ENCODE data around the gene FTO.

The FTO gene

DNA sequence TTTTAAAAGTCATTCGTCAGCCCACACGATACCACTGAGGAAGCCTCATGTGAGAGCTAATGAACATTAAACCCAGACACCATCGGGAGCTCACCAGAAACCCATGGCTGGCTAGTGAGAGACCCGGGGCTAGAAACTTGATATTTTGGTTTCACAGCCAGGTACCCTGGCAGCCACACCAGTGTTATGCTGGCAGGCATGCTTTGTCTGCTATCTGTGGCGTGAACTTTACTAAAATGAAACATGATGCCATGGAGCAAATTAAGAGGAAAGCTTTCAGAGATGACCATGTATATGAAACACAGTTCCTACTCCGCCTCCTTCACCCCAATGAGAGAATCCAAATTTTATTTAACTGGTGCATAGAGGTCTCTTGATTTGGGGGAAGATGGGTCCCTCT, 291.4 kb downstream of the FTO start:
- Mint-ChIP-seq H3K27ac (no peak overlapping the region), H3K27me3 (no peaks in the 10 kb centered on the region), H3K9me3 (no peaks in the 10 kb centered on the region), H3K4me1 (peaks cover 18% of the 10 kb centered on the region), H3K4me3 (no peak overlapping the region)
- DNase-seq (no peak), ATAC-seq (no peak)

DNA sequence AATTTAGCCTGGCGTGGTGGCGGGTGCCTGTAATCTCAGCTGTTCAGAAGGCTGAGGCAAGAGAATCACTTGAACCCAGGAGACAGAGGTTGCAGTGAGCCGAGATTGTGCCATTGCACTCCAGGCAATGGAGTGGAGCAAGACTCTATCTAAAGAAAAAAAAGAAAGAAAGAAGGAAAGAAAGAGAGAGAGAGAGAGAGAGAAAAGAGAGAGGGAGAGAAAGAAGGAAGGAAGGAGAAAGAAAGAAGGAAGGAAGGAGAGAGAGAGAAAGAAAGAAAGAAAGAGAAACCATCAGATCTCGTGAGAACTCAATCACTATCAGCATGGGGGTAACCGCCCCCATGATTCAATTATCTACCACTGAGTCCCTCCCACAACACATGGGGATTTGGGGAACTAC, 293.0 kb downstream of the FTO start:
- no peak overlapping the region for H3K27ac Mint-ChIP-seq
- peaks cover 5% of the 10 kb centered on the region for H3K4me1 Mint-ChIP-seq
- no peak for DNase-seq
- no peak overlapping the region for H3K4me3 Mint-ChIP-seq
- no peaks in the 10 kb centered on the region for H3K27me3 Mint-ChIP-seq
- no peaks in the 10 kb centered on the region for H3K9me3 Mint-ChIP-seq
- ATAC-seq = no peak

DNA sequence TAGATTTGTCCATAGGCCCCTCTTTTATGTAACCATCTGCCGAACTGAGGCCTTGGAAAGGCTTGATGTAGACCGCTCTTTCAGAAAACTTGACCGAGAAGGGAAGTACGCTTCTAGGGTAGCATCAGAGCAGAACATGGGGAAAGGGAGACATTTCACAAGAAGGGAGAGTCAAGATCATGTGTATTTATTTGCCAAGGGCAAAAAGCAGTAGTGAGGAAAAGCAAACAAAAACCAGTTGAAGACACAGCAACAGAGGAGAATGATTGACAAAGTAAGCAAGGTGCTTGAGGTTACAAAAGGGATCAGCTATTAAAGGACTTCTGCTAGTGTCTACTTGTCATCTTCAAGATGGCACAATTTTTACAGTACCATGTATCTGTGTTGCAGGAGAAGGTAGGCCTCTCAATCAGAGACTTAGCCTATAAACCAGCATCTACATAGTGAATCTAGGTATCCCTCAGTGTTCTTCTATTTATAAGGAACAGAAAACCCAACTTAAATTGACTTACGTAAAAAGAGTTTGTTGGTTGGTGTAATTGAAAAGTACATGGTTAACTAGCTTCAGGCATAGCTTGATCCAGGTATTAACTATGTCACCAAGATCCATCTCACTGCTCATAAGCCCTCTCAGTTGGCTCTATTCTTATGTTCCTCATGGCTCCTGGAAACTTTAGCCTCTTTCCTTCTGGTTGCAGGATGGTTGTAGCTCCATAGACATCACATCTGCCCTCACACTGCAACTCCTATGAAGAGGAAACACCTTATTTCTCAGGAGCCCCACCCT, 294.3 kb downstream of the FTO start:
- no peaks in the 10 kb centered on the region for H3K27me3 Mint-ChIP-seq
- no peak overlapping the region for H3K27ac Mint-ChIP-seq
- no peak overlapping the region for H3K4me3 Mint-ChIP-seq
- DNase-seq (no peak), ATAC-seq (no peak)
- H3K9me3 Mint-ChIP-seq = no peaks in the 10 kb centered on the region
- H3K4me1 Mint-ChIP-seq = no peaks in the 10 kb centered on the region

DNA sequence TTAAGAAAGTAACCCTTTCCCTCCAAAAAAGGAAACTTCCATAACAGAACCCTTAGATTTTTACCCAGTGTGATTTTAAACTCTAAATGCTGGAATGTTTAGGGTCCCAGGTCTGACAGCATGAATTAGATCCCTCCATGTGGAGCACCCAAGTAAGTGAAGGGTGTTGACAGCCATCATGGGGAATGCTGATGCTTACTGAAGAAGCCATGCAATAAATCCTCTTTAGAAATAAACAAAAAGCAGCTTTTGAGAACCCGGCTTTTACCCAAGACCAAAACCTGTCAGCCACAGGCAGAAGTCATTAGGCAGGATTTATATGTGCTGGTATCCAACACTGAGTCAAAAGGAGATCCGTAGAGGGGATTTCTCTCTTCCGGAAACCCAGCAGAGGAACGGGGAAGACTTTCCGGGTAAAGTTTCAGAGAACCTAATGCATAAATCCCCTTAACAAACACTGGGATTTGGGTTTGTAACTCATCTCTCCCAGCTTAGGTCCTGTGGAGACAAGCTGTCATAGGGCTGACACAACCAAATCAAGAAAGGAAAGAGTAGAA, 295.1 kb downstream of the FTO start:
- no peak overlapping the region for H3K4me3 Mint-ChIP-seq
- no peak overlapping the region for H3K27ac Mint-ChIP-seq
- H3K4me1 Mint-ChIP-seq = no peaks in the 10 kb centered on the region
- DNase-seq = no peak
- no peaks in the 10 kb centered on the region for H3K27me3 Mint-ChIP-seq
- no peak for ATAC-seq
- H3K9me3 Mint-ChIP-seq = no peaks in the 10 kb centered on the region

DNA sequence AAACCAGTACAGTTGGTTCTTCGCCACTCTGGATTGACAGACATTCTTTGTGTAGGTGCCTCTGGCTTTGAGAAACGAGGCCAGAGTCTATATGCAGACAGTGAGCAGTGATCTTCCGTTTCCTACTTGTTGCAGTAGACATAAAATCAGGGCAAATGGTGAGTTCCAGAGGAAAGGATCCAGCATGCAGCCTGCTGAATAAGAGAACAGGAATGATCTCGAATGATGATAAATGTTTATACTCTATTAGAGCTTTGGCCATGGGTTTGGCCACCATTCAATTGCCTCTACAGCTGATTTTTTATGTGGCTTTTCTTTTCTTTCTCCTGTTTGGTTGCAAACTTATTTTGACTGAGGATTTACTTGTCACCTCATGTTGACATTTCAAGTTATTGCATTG, 295.9 kb downstream of the FTO start:
- H3K27me3 Mint-ChIP-seq = no peaks in the 10 kb centered on the region
- no peak overlapping the region for H3K27ac Mint-ChIP-seq
- DNase-seq (no peak), ATAC-seq (no peak)
- no peaks in the 10 kb centered on the region for H3K9me3 Mint-ChIP-seq
- no peak overlapping the region for H3K4me3 Mint-ChIP-seq
- no peaks in the 10 kb centered on the region for H3K4me1 Mint-ChIP-seq

DNA sequence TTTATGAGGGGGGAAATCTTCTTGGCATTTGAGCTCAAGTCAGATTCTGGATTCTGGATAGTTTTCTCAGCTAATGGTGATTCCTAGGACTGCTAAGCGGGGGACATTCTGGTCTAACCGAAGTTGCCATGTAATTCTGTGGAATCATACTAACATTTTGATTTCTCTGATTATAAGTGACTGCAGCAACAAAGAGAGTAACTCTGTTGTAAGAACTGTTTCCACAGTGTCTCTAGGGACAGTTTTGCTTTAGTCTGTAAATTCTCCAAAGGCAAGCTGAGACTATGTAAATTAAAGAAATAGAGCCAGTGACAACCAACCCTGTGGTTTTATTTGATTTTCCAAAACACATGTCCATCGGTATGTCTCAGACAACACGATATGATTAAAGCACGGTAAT, 296.4 kb downstream of the FTO start:
- no peaks in the 10 kb centered on the region for H3K27me3 Mint-ChIP-seq
- ATAC-seq = no peak
- H3K9me3 Mint-ChIP-seq = no peaks in the 10 kb centered on the region
- H3K27ac Mint-ChIP-seq = no peak overlapping the region
- DNase-seq = no peak
- H3K4me3 Mint-ChIP-seq = no peak overlapping the region
- H3K4me1 Mint-ChIP-seq = no peaks in the 10 kb centered on the region

DNA sequence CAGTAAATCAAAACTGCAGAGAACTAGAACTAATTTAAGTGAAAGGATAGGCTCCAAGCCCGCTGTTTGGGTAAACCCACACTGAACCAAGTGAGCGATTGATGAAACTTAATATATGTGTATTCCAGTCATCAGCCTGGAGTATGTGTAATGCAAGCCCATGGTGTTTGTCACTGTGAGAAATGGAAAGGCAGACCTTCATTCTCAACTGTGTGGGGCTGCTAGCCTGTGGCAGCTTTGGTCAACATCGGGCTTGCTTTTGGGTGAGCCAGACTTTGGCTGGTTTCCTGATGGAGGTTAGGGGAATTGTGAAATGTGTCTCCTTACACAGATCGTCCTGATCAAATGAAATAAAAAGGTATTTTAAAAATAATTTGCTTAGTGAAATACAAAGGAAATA, 302.7 kb downstream of the FTO start:
- ATAC-seq = no peak
- Mint-ChIP-seq H3K27me3 (no peaks in the 10 kb centered on the region), H3K4me3 (no peak overlapping the region), H3K9me3 (peaks cover under 1 to 13% of the 10 kb centered on the region in 2 donors), H3K4me1 (no peaks in the 10 kb centered on the region), H3K27ac (no peak overlapping the region)
- no peak for DNase-seq

DNA sequence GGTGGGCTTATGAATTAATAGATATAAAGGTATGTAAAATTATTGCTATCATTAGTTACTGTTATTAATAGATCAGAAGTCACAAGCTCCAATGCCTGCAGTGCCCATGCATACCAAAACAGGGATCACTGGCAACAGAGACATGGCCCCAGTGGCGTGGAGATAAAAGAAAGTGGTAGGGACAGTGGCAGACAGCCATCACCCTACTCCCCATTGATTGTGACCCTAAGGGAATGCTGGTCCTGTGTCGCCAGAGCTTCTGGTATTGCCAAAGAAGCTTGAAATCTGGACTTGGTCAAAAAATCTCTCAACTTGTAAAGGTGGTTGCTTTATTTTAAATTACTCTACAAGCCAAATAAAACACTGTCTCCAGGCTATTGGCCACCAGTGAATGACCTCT, 303.5 kb downstream of the FTO start:
- Mint-ChIP-seq H3K27me3 (no peaks in the 10 kb centered on the region), H3K4me1 (no peaks in the 10 kb centered on the region), H3K9me3 (peaks cover 7 to 21% of the 10 kb centered on the region in 2 donors), H3K27ac (no peak overlapping the region), H3K4me3 (no peak overlapping the region)
- DNase-seq (no peak), ATAC-seq (no peak)

DNA sequence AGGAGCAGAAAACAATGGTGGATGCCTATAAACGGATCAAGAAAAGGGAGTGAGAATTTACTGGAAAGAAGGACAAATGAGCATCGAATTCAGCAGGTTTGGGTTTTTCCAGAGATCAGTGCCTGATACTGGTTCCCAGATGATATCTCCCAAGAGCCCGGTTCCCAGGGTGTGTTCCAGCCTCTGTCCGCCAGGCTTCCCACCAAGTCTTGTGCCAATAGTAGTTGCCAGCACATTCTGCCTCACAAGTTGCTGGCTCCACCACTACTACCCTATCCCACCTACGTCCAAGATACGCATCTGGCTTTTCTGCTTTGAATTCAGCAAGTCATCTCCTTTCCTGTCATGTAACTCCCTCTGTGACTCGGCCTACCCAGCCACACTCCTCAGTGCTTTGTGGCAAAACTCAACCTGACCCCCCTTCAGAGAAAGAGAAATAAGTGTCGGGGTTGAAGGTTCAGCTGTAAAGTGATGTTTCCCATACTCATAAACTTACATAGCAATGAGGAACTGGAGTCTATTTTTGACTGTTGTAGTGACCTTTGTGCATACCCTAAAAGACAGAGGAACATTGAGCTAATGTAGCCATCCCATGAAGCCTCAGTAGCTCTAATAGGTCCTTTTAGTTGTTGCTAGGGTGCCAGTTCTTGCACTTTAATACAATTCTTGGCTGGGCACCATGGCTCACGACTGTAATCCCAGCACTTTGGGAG, 305.7 kb downstream of the FTO start:
- no peak for ATAC-seq
- no peaks in the 10 kb centered on the region for H3K4me1 Mint-ChIP-seq
- peaks cover 7 to 26% of the 10 kb centered on the region in 2 donors for H3K9me3 Mint-ChIP-seq
- H3K27ac Mint-ChIP-seq = peak overlapping the region in 1 of 2 donors; percentile 82
- DNase-seq = no peak
- H3K27me3 Mint-ChIP-seq = no peaks in the 10 kb centered on the region
- H3K4me3 Mint-ChIP-seq = no peak overlapping the region

DNA sequence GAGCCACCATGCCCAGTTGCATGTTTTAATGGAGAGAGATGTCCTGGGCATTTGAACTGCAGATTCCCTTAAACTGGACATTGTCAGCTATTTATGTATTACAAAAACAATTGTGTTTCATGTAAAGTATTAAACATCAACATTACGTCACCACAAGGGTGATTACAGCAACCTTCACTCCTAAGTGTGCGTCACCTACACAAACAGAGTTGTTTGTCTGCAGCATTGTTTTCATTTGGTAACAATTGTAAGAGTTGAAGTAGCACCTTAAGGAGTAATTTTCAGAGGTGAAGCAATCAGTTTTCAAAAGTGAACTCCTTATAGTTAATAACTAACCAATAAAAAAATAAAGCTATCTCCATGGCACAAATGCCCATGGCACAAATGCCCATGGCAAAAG, 311.2 kb downstream of the FTO start:
- Mint-ChIP-seq H3K27me3 (no peaks in the 10 kb centered on the region), H3K27ac (no peak overlapping the region), H3K9me3 (peaks cover 19 to 31% of the 10 kb centered on the region in 2 donors), H3K4me3 (no peak overlapping the region), H3K4me1 (no peaks in the 10 kb centered on the region)
- DNase-seq (no peak), ATAC-seq (no peak)

DNA sequence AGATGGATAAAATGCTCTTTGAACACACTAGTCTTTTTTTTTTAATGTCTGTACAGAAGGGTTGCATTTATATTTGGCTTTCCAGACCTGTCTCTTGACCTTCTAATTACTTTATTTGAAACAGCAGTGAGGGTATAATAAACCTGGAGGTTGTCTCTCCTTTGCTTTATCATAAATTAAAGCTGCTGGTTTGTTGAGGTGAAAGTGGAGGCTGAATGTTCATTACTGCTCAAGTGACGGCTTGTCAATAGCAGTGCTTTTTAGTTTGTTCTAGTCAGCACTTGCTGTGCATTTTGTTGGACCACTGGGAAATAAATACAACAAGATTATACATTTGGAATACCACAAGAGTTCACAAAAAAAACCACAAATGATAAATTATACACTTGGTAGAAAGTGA, 318.4 kb downstream of the FTO start:
- no peak overlapping the region for H3K27ac Mint-ChIP-seq
- peaks cover 12 to 18% of the 10 kb centered on the region in 2 donors for H3K9me3 Mint-ChIP-seq
- no peak overlapping the region for H3K4me3 Mint-ChIP-seq
- H3K27me3 Mint-ChIP-seq = no peaks in the 10 kb centered on the region
- no peaks in the 10 kb centered on the region for H3K4me1 Mint-ChIP-seq
- DNase-seq = no peak
- no peak for ATAC-seq

DNA sequence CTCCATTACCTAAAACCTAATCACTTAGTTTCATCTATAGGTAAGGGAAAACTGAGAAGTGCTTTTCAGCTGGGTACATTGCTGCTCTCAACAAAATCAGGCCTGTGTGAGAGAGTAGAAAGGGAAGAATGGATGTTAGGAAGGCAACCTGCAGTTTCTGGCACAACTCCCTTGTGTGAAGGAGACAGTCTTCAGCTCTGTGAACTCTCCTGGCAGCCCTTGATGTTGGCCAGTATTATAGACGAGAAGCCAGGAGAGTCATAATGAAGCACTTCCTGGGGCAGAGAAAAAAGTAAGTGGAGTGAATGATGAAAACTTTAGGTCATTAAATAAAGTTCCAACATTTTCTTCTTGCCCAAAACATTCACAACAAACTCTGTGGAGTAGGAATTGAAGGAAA, 322.5 kb downstream of the FTO start:
- peaks cover 9 to 19% of the 10 kb centered on the region in 2 donors for H3K9me3 Mint-ChIP-seq
- DNase-seq = no peak
- ATAC-seq = no peak

DNA sequence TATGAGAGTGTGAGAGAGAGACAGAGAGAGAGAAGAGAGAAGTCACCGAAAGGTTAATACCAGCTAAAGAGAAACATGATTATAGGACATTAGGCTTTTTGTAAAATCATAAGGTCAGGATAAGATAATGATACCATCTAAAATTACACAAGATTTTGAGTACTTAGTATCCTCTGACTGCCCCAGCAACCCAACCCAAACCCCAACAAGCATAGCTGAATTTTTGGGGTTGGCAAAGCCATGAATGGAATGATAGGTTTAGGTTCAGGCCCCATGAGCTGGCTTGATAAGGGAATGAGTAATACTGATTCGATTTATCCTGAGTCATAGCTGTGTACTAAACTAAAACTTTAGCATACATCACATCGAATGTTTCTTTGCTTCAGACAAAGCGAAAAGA, 323.1 kb downstream of the FTO start:
- no peak for DNase-seq
- Mint-ChIP-seq H3K27ac (no peak overlapping the region), H3K4me3 (no peak overlapping the region), H3K27me3 (no peaks in the 10 kb centered on the region), H3K9me3 (peaks cover 10 to 25% of the 10 kb centered on the region in 2 donors), H3K4me1 (no peaks in the 10 kb centered on the region)
- ATAC-seq = no peak

More for the DNA sequence above, 322.5 kb downstream of the FTO start:
- Mint-ChIP-seq H3K27me3 (no peaks in the 10 kb centered on the region), H3K4me1 (no peaks in the 10 kb centered on the region), H3K27ac (no peak overlapping the region), H3K4me3 (no peak overlapping the region)

DNA sequence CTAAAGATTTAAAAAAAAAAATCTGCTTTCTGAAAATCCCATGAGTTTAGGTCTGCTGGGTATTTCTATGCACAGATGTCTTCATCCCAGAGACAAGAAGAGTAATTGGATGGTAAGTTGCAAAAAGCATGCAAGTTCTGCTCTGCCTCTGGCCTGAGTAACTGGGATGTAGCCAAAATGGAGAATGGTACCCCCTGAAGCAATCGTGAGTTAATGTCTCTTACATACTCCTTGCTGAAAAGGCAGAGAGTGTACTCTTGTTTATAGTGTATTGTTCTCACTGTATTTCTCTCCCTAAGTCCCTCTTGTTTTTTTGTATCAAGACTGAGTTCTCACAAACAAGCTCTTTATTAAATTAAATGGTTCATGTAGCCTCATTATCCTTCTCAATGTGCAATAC, 323.6 kb downstream of the FTO start:
- DNase-seq (no peak), ATAC-seq (no peak)
- Mint-ChIP-seq H3K9me3 (peaks cover 10 to 25% of the 10 kb centered on the region in 2 donors), H3K4me3 (no peak overlapping the region), H3K27me3 (no peaks in the 10 kb centered on the region), H3K27ac (no peak overlapping the region), H3K4me1 (no peaks in the 10 kb centered on the region)

DNA sequence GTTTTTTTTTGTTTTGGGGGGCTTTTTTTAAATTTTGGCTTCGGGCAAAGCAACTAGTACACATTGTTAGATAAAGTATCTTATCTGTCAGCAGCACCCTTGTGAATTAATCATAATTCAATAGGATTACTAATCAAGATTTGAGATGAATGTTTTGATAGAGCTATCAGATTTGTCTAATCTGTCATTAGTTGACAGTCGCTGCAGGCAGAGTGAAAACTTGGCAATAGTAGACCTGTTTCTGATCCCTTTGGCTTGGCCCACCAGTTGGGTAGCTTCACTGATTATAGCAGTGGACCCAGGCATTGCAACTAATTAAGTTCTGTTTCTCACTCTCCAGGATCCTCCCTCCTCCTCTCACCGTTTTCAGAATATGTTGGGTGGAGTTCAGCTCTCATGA, 324.0 kb downstream of the FTO start:
- Mint-ChIP-seq H3K9me3 (peaks cover 10 to 25% of the 10 kb centered on the region in 2 donors), H3K4me1 (no peaks in the 10 kb centered on the region), H3K4me3 (no peak overlapping the region), H3K27me3 (no peaks in the 10 kb centered on the region), H3K27ac (no peak overlapping the region)
- ATAC-seq (no peak), DNase-seq (no peak)

DNA sequence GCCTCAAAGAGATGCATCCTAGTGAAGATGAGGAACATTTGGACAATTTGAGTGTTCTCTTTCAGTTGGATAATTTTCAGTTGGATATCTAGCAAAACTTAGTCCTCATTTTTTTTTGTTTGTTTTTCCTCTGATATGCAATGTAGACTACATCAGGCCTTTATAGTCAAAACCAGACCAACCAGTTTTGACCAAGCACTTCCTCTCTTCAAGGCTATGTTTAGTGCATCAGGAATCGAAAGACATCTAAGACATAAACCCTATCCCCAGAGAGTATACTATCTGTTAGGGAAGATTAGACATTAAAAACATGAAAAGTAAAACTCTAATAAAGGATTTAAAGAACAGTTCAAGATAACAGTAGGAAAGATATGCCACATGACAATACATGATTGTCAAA, 326.5 kb downstream of the FTO start:
- ATAC-seq = no peak
- Mint-ChIP-seq H3K27me3 (no peaks in the 10 kb centered on the region), H3K27ac (no peak overlapping the region), H3K9me3 (peaks cover 10 to 25% of the 10 kb centered on the region in 2 donors), H3K4me3 (no peak overlapping the region), H3K4me1 (no peaks in the 10 kb centered on the region)
- DNase-seq = no peak
